DND-41 (cell line): ENCODE measurements around the gene SPART.

Experiments used
- EZH2 ChIP-seq: IDR thresholded peaks from 3 replicates; pipeline ENCODE4 v1.6.1; 2012; ENCODE audit warnings: borderline replicate concordance, low read depth, mild to moderate bottlenecking, moderate library complexity, low read length, inconsistent platforms; ENCODE audit not compliant: severe bottlenecking
- TF ChIP-seq, protein P1 (sequence below): IDR thresholded peaks from 2 replicates; pipeline ENCODE4 v1.5.1; 2012; ENCODE audit warnings: borderline replicate concordance, low read length, moderate library complexity, mild to moderate bottlenecking; ENCODE audit not compliant: poor library complexity, severe bottlenecking; ENCODE audit errors: extremely low read depth

DNA sequence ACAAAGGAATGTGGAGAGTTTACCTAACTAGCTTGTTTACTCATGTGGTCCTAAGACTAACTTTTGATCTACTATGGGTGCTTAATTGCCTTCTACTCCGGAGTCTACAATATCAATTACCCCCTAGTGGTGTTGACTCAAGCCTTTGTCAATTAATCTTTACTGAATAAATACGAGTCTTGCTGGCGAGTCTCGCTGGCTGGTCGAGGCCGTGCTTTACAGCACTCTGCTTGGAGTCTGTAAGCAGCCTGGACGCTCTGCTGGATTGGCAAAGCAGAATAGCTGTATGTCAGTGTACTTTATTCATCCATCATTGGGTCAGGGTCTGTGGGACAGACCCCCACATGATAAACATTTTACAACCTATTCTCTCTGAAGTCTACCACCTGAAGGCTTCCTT, 9.9 kb upstream of the SPART start:
- TF ChIP-seq, protein P1, sequence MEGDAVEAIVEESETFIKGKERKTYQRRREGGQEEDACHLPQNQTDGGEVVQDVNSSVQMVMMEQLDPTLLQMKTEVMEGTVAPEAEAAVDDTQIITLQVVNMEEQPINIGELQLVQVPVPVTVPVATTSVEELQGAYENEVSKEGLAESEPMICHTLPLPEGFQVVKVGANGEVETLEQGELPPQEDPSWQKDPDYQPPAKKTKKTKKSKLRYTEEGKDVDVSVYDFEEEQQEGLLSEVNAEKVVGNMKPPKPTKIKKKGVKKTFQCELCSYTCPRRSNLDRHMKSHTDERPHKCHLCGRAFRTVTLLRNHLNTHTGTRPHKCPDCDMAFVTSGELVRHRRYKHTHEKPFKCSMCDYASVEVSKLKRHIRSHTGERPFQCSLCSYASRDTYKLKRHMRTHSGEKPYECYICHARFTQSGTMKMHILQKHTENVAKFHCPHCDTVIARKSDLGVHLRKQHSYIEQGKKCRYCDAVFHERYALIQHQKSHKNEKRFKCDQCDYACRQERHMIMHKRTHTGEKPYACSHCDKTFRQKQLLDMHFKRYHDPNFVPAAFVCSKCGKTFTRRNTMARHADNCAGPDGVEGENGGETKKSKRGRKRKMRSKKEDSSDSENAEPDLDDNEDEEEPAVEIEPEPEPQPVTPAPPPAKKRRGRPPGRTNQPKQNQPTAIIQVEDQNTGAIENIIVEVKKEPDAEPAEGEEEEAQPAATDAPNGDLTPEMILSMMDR: no peak
- no peak for TF ChIP-seq EZH2
